Smooth muscle cell (in vitro differentiated cells): ENCODE results near the gene MYT1. TPM values are rescaled to one million over a fixed set of nuclear protein-coding genes. Genes with fewer than 3 reads are reported as not detected.
A peak's percentile ranks its signal among the peaks of the same experiment; 100 is the strongest.

Experiments
- DNase-seq: peaks from one replicate; lab custom pipeline; 2025; ENCODE audit not compliant: unreplicated experiment; lab: John Stamatoyannopoulos, UW
- H2AFZ ChIP-seq: fragments of 200-600 bp; sonication (generic); 2 replicates; pipeline ENCODE4 v1.6.0; 2016; ENCODE audit warnings: antibody characterized with exemption, low read depth, mild to moderate bottlenecking
- H3F3A ChIP-seq: fragments of 200-600 bp; sonication (generic); 2 replicates; pipeline ENCODE4 v1.6.0; 2017; ENCODE audit warnings: antibody characterized with exemption, low read depth
- H3K27ac ChIP-seq: fragments of 200-600 bp; sonication (generic); 2 replicates; pipeline ENCODE4 v1.5.1; 2016; ENCODE audit warnings: low read depth, mild to moderate bottlenecking
- H3K27me3 ChIP-seq: fragments of 200-600 bp; sonication (generic); 2 replicates; pipeline ENCODE4 v1.6.1; 2016; ENCODE audit warnings: low read depth, mild to moderate bottlenecking
- H3K36me3 ChIP-seq: fragments of 200-600 bp; sonication (generic); 2 replicates; pipeline ENCODE4 v1.5.1; 2016; ENCODE audit warnings: low read depth
- H3K4me1 ChIP-seq: fragments of 200-600 bp; sonication (generic); 2 replicates; pipeline ENCODE4 v1.5.1; 2016; ENCODE audit warnings: low read depth
- H3K4me2 ChIP-seq: fragments of 200-600 bp; sonication (generic); 2 replicates; pipeline ENCODE4 v1.6.0; 2016; ENCODE audit warnings: mild to moderate bottlenecking
- H3K4me3 ChIP-seq: fragments of 200-600 bp; sonication (generic); 2 replicates; pipeline ENCODE4 v1.5.1; 2016; ENCODE audit warnings: mild to moderate bottlenecking
- H3K79me2 ChIP-seq: fragments of 200-600 bp; sonication (generic); 2 replicates; pipeline ENCODE4 v1.6.0; 2016; ENCODE audit warnings: low read depth, mild to moderate bottlenecking
- H3K9ac ChIP-seq: fragments of 200-600 bp; sonication (generic); 2 replicates; pipeline ENCODE4 v1.6.0; 2016; ENCODE audit warnings: low read depth
- H3K9me3 ChIP-seq: fragments of 200-600 bp; sonication (generic); replicated peaks from 2 replicates; pipeline ENCODE4 v1.5.1; 2016; ENCODE audit warnings: low read depth
- H4K20me1 ChIP-seq: fragments of 200-600 bp; sonication (generic); 2 replicates; pipeline ENCODE4 v1.6.0; 2016; ENCODE audit warnings: low read depth
- WGBS: methylation state at CpG from one replicate; pipeline ENCODE4 v1.1.7; 2016; ENCODE audit warnings: low lambda C conversion rate; 5-methylcytosine and 5-hydroxymethylcytosine counted together
- polyA plus RNA-seq: library from polyadenylated mRNA; unstranded; fragments of >200 nt; fragmentation: Nextera tagmentation; extraction: Ambion mirVana; gene quantifications from 2 replicates; pipeline ENCODE4 v1.2.1, GENCODE V29; 2016
- total RNA-seq: library from RNA; depleted of rRNA; stranded (reverse); fragments of >200 nt; gene quantifications from 2 replicates; pipeline ENCODE4 v1.2.3, GENCODE V29; 2014
- TF ChIP-seq, protein P1 (sequence below): fragments of 200-600 bp; sonication (generic); IDR thresholded peaks from 2 replicates; pipeline ENCODE4 v1.5.1; 2017; ENCODE audit warnings: borderline replicate concordance, mild to moderate bottlenecking, antibody characterized with exemption; ENCODE audit not compliant: insufficient read depth, poor library complexity, severe bottlenecking

The MYT1 gene
- total and polyA plus RNA-seq, 2 experiments from 2014 or later, result 0.09 TPM; not detected in 1

GRCh38 chr20:64150756-64151632, 13.3 kb upstream of the MYT1 start:
- H3K79me2 ChIP-seq, result no peaks in the 10 kb centered on the region
- H3F3A ChIP-seq, result no peaks in the 10 kb centered on the region
- H4K20me1 ChIP-seq, result no peaks in the 10 kb centered on the region
- H2AFZ ChIP-seq, result no peak overlapping the region
- no peaks in the 10 kb centered on the region for H3K27me3 ChIP-seq
- no peaks in the 10 kb centered on the region for H3K36me3 ChIP-seq
- no peak for DNase-seq
- H3K27ac ChIP-seq, result peak overlapping the region; percentile 52
- no peaks in the 10 kb centered on the region for H3K9me3 ChIP-seq
- 78% methylated on average over 12 of the region's 13 CpGs for WGBS
- H3K9ac ChIP-seq, result no peak overlapping the region
- H3K4me2 ChIP-seq, result no peak overlapping the region
- TF ChIP-seq, protein P1, sequence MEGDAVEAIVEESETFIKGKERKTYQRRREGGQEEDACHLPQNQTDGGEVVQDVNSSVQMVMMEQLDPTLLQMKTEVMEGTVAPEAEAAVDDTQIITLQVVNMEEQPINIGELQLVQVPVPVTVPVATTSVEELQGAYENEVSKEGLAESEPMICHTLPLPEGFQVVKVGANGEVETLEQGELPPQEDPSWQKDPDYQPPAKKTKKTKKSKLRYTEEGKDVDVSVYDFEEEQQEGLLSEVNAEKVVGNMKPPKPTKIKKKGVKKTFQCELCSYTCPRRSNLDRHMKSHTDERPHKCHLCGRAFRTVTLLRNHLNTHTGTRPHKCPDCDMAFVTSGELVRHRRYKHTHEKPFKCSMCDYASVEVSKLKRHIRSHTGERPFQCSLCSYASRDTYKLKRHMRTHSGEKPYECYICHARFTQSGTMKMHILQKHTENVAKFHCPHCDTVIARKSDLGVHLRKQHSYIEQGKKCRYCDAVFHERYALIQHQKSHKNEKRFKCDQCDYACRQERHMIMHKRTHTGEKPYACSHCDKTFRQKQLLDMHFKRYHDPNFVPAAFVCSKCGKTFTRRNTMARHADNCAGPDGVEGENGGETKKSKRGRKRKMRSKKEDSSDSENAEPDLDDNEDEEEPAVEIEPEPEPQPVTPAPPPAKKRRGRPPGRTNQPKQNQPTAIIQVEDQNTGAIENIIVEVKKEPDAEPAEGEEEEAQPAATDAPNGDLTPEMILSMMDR, result no peak
- H3K4me3 ChIP-seq, result no peak overlapping the region
- H3K4me1 ChIP-seq, result peaks cover 19% of the 10 kb centered on the region

- peak overlapping the region; percentile 52 for H3K27ac ChIP-seq
Measured at GRCh38 chr20:64151633-64152530, 12.4 kb upstream of the MYT1 start.

GRCh38 chr20:64152906-64153305, 11.3 kb upstream of the MYT1 start:
- Histone ChIP-seq H3K79me2 (no peaks in the 10 kb centered on the region), H3K9me3 (no peaks in the 10 kb centered on the region), H3K9ac (no peak overlapping the region), H3K27me3 (no peaks in the 10 kb centered on the region), H3K4me1 (peaks cover 25% of the 10 kb centered on the region), H3K4me2 (no peak overlapping the region), H2AFZ (no peak overlapping the region), H3K4me3 (no peak overlapping the region), H3K27ac (peak overlapping the region; percentile 52), H3K36me3 (no peaks in the 10 kb centered on the region), H3F3A (no peaks in the 10 kb centered on the region), H4K20me1 (no peaks in the 10 kb centered on the region)
- WGBS, result 85% methylated on average over 9 of the region's 9 CpGs
- TF ChIP-seq, protein P1, result no peak
- DNase-seq, result no peak

More at GRCh38 chr20:64151633-64152530, 12.4 kb upstream of the MYT1 start:
- Histone ChIP-seq H3K79me2 (no peaks in the 10 kb centered on the region), H4K20me1 (no peaks in the 10 kb centered on the region), H3K36me3 (no peaks in the 10 kb centered on the region), H3K9ac (no peak overlapping the region), H3K9me3 (no peaks in the 10 kb centered on the region), H3K4me3 (no peak overlapping the region), H3K4me1 (peaks cover 25% of the 10 kb centered on the region), H2AFZ (no peak overlapping the region), H3F3A (no peaks in the 10 kb centered on the region), H3K4me2 (peak overlapping the region; percentile 48), H3K27me3 (no peaks in the 10 kb centered on the region)
- TF ChIP-seq, protein P1, result no peak
- no peak for DNase-seq
- 69% methylated on average over 24 of the region's 24 CpGs for WGBS
